ENCODE data around the gene BSND.
"Not testable (repeated sequence)": the region's sequence is repeated elsewhere in the genome, so short reads cannot be mapped to it uniquely, and the experiment has no call there.

BSND gene

DNA sequence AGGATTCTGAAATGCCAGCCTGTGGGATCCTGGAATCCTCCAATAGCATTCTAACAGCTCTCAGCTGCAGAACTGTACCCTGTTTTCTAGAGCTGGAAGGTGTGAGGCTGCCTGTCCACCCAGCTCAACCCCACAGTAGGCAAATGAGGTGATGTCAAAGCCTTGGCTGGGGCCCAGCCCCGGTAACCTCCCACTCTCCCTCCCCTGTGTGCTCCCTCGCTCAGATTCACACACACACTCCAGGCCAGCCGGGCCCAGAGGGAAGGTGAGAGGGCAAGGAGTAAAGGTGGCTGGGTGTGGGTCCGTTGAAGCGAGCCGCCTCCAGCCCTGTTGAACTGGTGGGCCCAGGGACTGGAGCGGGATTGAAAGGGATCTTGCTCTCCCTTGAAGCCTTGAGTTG, at the start of gene BSND:
TSS of gene BSND (plus strand) at position 257 of the 400 bp plus-strand sequence. CDS start 254 bp downstream, outside the sequence.
- no peak for DNase-seq

DNA sequence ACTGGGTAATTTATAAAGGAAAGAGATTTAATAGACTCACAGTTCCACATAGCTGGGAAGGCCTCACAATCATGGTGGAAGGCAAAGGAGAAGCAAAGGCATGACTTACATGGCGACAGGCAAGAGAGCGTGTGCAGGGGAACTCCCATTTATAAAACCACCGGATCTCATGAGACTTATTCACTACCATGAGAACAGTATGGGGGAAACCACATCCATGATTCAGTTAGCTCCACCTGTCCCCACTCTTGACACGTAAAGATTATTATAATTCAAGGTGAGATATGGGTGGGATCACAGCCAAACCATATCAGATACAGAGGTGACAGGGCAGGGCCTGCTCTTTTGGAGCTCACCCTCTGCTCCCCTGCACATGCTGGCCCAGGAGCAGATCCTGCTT, 49.7 kb upstream of the BSND start:
- DNase-seq, result peak; percentile 5 to 22

GRCh38 chr1:54950006-54950368, 48.7 kb upstream of the BSND start:
- DNase-seq, result no peak

DNA sequence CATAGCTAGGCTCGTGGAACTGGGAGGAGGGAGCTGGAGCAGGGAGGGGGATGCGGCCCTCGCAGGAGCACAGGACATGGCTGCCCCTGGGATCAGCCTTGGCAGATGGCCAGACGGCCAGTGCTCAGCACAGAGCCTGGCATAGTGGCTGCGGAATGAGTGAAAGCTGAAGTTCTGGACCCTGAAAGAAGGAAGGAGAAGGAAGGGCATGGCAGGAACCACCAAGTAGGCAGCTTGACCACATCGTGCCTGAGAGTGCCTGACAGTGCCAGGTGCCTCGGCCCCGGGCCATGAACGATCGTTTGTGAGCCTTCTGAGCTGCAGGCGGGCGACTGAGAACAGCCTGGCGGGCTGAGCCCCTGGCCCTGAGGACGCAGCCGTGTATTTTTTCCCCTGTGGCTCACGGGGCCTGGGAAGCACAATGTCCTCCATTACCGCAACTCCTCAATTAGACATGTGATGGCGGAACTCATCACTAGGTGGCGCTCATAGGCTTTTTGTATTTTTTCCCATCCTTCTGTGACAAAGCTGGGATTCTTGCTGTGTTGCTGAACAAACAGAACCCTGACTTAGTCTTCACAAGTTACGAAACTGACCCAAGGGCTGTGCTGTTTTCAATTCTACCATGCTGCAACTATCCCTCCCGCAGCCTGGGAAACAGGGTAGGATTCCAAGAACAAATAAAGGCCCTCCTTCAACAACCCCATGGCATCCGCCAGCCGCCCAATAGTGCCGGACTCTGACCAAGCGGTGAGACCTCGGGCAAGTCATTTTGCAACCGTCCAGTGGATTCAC, 48.2 kb upstream of the BSND start:
- DNase-seq, result peak; percentile 48 to 59

GRCh38 chr1:54951810-54952226, 46.9 kb upstream of the BSND start:
- DNase-seq, result no peak

DNA sequence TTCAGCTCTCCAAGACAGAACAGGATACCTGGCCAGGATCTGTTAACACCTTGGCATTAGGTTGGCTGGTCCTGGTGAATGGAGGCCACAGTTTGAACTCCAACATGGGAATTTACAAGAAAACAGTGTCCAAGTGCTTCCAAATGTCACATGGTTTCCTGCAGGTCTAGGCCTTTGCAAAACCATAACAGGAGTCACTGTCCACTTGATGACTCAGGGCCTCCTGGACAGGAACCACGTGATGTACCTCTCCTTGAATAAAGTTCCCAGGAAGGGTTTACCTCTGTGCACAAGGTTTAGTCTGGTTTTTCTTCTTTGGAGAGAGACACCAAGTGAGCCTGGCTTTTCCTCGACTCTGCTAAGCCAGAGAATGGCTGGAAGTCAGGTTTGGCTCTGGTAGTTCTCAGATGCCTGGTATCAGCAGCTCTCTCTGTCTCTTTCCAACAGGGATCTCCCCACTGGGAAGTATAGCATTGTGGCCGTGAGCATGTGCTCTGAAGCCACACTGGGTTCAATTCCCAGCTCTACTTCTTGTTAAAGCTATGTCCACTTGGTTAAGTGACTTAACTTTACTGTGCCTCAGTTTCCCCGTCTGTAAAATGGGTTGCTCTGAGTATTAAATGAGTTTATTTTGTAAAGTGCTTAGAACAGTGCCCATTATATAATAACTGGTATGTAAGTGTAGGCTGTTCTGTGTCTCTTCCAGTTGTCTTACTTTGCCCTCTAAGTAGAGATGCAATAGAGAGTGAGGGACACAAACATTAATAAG, 45.6 kb upstream of the BSND start:
- DNase-seq, result no peak

GRCh38 chr1:54953846-54954245, 44.9 kb upstream of the BSND start:
- DNase-seq, result no peak

DNA sequence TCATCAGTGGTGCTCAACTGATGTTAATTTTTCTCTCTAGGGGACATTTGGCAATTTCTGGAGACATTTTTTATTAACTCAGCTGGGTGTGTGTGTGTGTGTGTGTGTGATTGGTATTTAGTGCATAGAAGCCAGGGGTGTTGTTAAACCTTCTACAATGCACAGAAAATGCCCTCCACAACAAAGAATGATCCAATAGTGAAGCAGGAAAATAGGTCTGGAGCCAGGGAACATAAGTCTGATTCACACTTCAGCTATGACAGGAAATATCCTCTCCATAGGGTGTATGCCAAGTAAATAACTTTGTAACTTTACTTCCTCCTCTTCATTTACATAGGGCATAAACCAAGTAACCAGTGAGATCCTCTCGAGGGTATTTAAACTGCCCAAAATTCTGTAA, 43.4 kb upstream of the BSND start:
- DNase-seq, result no peak

DNA sequence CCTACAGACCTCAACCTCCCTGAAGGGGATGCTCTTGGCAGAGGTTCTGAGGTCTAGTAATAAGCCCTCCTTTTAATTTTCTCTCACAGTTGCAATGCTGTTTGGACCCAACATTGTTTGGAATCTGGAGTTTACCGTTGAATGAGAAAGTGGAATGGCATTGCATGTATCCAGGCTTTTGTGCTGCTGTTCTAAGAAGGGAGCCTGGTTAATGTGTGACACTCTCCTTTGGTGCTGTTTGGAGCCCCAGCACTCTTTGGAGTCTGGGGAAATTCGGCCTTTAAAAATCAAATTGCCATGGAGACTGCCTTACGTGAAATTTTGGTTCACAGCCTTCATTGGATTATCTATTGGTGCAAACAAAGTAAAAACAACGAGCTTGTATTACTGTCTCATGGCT, 42.0 kb upstream of the BSND start:
- DNase-seq, result no peak

DNA sequence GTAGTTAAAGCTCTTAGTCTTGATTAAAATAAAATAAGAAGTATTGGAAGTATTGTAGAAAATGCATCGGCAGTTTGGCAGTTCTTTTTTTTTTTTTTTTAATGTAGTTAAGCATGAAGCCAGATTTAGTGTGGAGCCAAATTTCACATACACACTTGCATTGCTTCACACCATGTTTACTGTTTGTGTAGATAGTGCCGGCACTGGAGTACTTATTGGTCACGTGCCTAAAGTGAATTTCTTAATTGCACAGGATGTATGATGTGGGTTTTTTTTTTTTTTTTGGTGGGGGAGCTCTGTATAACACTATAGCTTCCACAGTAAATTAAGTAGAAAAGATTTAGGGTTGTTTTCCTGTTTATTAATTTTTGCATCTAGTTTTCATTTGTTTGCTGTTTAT, 39.5 kb upstream of the BSND start:
- DNase-seq, result no peak

- no peak for DNase-seq
Observed at GRCh38 chr1:54962612-54963395, 35.9 kb upstream of the BSND start.

- not testable (repeated sequence) for DNase-seq
Observed at GRCh38 chr1:54963829-54964228, 34.9 kb upstream of the BSND start.

DNA sequence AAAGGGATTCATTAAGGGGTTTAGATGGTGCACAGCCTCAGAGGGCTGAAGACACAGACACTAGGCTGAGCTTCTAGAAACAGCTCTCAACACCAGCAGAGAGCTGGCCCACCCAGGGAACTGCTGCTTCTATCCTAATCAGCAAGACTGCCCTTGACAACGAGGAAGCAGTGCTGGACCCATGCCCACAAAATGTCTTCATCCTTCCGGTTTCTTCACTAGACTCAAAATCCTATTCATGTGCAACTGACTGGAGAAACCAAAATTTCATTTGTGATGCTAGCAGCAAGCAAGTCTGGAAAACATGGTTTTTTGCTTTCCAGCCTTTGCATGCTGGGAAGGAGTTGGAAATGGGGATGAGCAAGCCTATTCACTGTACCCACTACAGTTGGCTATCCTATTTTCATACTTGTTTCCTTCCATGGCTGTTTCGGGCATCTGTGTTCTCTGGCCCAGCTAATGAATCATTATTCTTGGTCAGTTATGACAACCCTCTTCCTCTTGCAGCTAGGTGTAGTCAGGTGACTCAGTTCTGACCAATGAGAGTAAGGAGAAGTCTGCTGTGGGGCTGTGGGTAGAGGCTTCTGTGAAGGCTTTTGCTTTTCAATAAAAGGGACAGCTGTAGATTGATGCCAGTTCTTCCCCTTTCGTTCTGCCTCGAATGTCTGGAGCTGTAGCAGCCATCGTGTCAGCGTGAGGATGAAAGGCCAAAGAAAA, 33.0 kb upstream of the BSND start:
- DNase-seq, result peak; percentile 36 to 55

DNA sequence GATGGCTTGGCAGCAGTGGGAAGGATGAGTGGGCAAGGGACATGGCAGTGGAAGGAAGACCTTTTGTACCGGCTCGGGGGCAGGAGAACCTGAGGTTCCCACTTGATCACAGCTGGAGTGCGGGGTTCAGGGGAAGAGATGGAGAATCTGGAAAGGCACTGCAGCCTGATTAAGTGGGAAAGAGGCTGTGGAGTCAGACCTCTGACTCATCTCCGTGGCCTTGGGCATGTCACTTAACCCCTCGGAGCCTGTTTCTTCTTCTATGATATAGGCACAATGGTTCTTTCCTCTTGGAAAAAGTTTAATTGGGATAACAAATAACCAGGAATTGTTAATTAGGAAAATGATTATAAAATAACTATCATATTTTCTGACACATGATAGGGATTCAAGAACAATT, 31.4 kb upstream of the BSND start:
- DNase-seq, result no peak

DNA sequence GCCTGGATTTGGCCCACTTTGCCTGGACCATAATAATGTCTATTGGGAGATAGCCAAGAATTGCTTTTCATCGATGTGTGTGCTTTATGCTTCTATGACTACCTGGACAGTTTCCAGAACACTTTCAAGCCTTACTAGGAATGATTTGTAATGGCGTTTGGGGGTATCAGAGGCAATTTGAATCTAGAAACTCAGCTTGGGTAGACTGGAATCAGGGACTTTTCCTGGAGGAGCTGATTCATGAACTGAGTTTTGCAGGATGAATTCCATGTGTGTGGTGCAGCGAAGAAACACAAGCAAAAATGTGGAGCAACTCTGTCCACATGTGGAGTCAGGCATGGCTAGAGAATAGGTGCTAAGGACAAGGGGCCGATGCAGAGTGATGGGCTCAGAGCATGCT, 30.2 kb upstream of the BSND start:
- DNase-seq, result no peak

GRCh38 chr1:54969879-54970278, 28.9 kb upstream of the BSND start:
- no peak for DNase-seq

GRCh38 chr1:54970901-54971300, 27.8 kb upstream of the BSND start:
- DNase-seq, result no peak

DNA sequence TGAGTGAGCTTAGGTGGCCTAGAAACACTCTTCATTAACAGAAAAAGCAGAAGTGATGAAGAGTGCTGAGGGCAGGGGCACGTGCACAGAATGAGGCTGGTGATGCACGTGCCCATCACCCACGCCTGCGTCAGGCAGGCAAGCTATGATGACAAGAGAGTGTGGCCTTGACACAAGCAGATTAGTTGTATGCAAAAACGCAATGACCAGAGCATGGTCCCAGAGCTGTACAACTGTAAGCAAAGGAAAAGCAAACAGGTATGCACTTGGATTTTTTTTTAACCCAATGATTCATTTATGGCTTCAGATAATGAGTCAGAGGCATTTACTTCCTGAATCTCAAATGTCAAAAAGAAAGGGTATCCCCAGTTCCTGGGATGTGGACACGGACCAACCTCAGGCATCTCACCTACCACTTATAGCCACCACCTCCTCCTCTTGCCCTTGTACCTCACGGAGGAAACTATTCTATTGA, 27.4 kb upstream of the BSND start:
- peak in 1 of 2 donors; percentile 6 for DNase-seq

DNA sequence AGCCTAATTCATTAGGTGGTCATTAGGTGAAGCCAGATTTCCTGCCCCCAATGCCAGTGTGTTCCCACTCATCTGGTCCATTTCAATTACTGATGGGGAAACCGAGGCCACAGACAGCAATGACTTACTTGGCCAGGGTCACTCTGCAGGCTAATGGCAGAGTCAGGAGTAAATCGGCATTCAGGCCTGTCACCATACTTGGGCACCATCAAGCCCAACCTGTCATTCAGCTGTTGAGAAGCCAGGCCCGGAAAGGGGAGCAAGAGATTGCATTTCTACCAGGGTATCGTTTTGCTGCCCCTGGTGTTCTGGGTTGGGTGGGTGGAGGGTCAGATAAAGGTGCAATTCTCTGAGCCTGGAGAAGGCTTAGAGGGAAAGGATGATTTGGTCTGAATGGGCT, 26.3 kb upstream of the BSND start:
- DNase-seq, result no peak

GRCh38 chr1:54973205-54973921, 25.4 kb upstream of the BSND start:
- no peak for DNase-seq

DNA sequence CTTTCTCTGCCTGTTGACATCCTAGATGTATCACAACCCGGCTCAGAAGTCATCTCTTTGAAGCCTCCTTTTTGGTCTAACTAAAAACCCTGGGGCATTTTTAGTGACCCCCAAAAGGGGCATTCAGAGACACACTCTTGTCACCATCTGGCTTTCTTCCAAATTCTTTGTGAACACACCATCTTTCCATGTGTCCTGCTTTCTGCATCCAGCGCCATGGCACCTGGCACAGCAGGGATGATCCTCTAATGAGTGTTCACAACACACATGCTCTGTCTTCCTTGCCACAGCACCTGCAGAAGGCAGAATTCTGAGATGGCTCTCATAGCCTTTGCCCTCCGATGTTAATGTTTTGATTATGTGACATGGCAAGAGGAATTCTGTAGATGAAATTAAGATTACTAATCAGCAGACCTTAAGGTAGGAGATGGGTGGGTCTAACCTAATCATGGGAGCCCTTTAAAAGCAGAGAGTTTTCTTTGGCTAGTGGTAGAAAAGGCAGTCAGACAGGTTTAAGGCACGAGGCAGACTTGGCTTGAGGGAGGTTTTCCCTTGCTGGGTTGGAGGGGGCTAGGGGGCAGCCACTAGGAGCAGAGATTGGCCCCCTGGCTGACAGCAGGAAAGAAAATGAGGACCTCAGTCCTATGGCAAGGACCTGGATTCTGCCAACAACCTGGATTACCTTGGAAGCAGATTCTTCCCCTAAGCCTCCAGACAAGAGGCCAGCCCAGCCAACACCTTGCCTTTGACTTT, 23.2 kb upstream of the BSND start:
- no peak for DNase-seq
